Iris pigment epithelial cell (primary cell): Measurements from ENCODE around the gene TMEM82.

Source experiments
- DNase-seq: peaks from one replicate; pipeline ENCODE4 v3.0.0-alpha.2; 2011; ENCODE audit warnings: low read depth

TMEM82 gene

DNA sequence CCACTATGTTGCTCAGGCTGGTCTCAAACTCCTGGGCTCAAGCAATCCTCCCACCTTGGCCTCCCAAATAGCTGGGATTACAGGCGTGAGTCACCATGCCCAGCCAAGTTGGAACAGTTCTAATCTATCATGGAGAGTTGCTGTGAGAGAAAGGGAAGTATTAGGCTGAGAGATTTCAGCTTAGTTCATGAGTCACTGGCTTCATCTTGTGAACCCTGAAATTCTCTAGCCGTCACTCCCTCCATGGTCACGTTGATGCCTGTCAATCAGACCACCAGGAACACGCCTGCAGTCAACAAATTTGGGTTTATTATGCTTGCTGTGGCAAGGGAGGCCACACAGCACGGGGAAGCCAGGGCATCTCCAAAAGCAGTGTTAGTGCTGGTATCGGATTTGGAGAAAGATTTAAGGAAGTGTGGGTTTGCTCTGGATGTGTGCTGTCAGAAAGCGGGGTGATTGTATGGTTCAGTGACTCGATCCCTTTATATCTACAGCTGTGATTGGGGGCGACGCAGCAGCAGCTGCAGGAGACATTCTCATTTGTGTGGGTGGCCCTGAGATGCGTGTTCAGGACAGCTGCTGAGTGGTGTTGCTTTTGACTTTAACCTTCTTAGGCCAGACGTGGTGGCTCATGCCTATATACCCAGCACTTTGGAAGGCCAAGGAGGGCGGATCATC lies 46.5 kb downstream of the TMEM82 start:
- DNase-seq, result peak; percentile 88

DNA sequence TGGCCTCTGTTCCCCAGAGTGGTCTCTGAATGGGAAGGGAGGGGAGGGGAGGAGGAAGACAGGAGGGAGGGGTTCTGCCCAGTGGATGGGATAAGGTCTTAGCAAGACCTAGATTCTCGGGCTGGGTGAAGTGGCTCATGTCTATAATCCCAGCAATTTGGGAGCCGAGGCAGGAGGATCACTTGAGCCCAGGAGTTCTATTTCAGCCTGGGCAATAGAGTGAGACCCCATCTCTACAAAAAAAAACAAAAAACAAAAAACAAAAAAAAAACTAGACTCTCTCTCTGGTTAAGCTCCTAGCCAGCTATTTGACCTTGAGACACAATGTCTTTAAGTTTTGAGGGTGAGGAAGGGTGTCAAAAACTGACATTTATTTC lies 53.8 kb downstream of the TMEM82 start:
- DNase-seq, result no peak
